Muscle of leg (tissue), 11 donors: ENCODE measurements around the gene PFDN4. TPM values are rescaled to one million over a fixed set of nuclear protein-coding genes. Genes with fewer than 3 reads are reported as not detected.

Experiments used
- DNase-seq: peaks from one replicate; pipeline ENCODE4 v3.0.0; 2013
- H3K27ac ChIP-seq: one replicate; pipeline ENCODE4 v1.5.1; 2013; ENCODE audit warnings: mild to moderate bottlenecking, low read length, control low read depth
- H3K27me3 ChIP-seq: one replicate; pipeline ENCODE4 v1.6.1; 2013; ENCODE audit warnings: low read length; ENCODE audit not compliant: control insufficient read depth, insufficient read depth
- H3K36me3 ChIP-seq: one replicate; pipeline ENCODE4 v1.6.1; 2013; ENCODE audit warnings: low read length; ENCODE audit not compliant: control insufficient read depth, insufficient read depth
- H3K4me1 ChIP-seq: one replicate; pipeline ENCODE4 v1.6.1; 2013; ENCODE audit warnings: low read length; ENCODE audit not compliant: control insufficient read depth, insufficient read depth
- H3K4me3 ChIP-seq: one replicate; pipeline ENCODE4 v1.5.1; 2013; ENCODE audit warnings: low read length, control low read depth
- H3K9me3 ChIP-seq: replicated peaks from 2 replicates; pipeline ENCODE4 v1.6.1; 2013; ENCODE audit warnings: low read depth, low read length; ENCODE audit not compliant: control insufficient read depth
- WGBS: methylation state at CpG from one replicate; pipeline ENCODE4 v1.1.5; 2013; ENCODE audit warnings: missing lambda C conversion rate; ENCODE audit not compliant: insufficient coverage; 5-methylcytosine and 5-hydroxymethylcytosine counted together
- polyA plus RNA-seq, 8 donors: library from polyadenylated mRNA; unstranded; fragments of 120-200 nt; gene quantifications; one replicate each; pipeline versions ENCODE4 v1.2.1 to v1.2.3, GENCODE V29; 2013; ENCODE audit warnings: inconsistent platforms in 1 of 8, low replicate concordance in 1 of 8; ENCODE audit not compliant: insufficient read length in 8 of 8, insufficient read depth in 1 of 8
- total RNA-seq: library from RNA; stranded (reverse); fragments of 120-200 nt; gene quantifications from one replicate; pipeline ENCODE4 v1.2.4, GENCODE V29; 2013

Gene PFDN4
- total and polyA plus RNA-seq, 9 donors: 56.0 to 95.5 (median 60.7) TPM

DNA sequence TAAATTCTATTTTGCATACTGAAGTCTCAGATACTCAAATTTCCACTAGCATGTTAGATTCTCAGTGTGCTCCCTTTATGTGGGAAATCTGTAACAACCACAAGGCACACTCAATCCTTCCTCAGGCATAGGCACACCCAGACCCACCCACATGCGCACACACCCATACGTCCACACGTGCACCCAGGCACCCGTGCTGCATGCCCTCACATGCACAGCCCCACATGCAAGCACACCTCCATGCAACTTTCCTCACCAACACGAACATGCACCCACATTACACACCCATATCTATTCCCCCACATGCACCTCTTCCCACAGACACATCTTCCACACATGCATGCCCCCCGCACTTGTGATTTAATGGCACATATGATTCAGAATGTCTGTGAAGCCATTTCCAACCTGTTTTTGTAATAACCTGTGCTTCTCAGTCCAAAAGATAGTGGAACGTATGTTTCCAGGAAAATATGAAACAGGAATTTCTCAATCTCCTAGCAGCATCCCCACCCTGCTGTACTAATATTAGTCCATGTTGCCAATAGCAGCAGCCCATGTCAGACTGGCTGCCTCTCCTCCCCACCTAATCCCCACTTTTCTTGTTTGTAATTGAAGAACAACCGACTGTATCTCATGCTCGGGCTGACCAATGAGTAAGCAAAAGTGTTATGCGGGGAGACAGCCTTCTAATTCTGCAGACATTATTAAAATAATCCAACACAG lies 22.8 kb upstream of the PFDN4 start:
- no peaks in the 10 kb centered on the region for H3K36me3 ChIP-seq
- no peaks in the 10 kb centered on the region for H3K27me3 ChIP-seq
- no peaks in the 10 kb centered on the region for H3K4me1 ChIP-seq
- no peak for DNase-seq
- H3K9me3 ChIP-seq: no peaks in the 10 kb centered on the region
- H3K27ac ChIP-seq: no peak overlapping the region
- 91% methylated on average over 6 of the region's 10 CpGs for WGBS
- H3K4me3 ChIP-seq: no peak overlapping the region

- peak; percentile 56 for DNase-seq
- 48% methylated on average over 8 of the region's 11 CpGs for WGBS
- Histone ChIP-seq H3K4me3 (no peak overlapping the region), H3K27me3 (no peaks in the 10 kb centered on the region), H3K9me3 (no peaks in the 10 kb centered on the region), H3K36me3 (no peaks in the 10 kb centered on the region), H3K27ac (peak overlapping the region; percentile 35), H3K4me1 (no peaks in the 10 kb centered on the region)
Measured at GRCh38 chr20:54188132-54188849, 19.6 kb upstream of the PFDN4 start.

- H3K4me1 ChIP-seq: peaks cover 2% of the 10 kb centered on the region
- no peaks in the 10 kb centered on the region for H3K9me3 ChIP-seq
- H3K27ac ChIP-seq: no peak overlapping the region
- DNase-seq: no peak
- no peaks in the 10 kb centered on the region for H3K27me3 ChIP-seq
- no CpG with 5 or more reads among the region's 2 CpGs for WGBS
- H3K4me3 ChIP-seq: no peak overlapping the region
- no peaks in the 10 kb centered on the region for H3K36me3 ChIP-seq
Measured at GRCh38 chr20:54189630-54190029, 18.3 kb upstream of the PFDN4 start.

DNA sequence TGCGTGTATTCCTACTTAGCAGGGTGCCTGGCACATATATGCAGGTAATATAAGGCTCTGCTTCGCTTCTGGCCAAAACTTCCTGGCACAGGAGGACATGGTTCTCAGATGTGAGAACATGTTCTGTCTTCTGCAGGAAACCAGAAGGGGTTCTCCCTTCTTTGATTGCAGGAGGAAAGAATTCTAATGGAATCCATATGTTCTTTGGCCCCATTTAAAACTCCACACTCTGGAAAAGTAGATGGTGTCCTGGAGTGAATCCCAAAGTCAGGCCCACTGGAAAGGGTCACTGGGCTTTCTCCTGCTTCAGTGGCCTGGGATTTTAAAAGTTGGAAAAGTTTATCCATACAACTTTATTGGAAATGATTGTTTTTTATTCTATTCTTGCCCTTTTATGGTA lies 17.7 kb upstream of the PFDN4 start:
- no peak overlapping the region for H3K4me3 ChIP-seq
- no peaks in the 10 kb centered on the region for H3K9me3 ChIP-seq
- no peaks in the 10 kb centered on the region for H3K36me3 ChIP-seq
- DNase-seq: peak; percentile 76
- H3K27me3 ChIP-seq: no peaks in the 10 kb centered on the region
- H3K4me1 ChIP-seq: peaks cover 6% of the 10 kb centered on the region
- WGBS: 41% methylated on average over 2 of the region's 2 CpGs
- no peak overlapping the region for H3K27ac ChIP-seq

- 100% methylated on average over 2 of the region's 5 CpGs for WGBS
- Histone ChIP-seq H3K4me1 (peaks cover 10% of the 10 kb centered on the region), H3K4me3 (no peak overlapping the region), H3K27me3 (no peaks in the 10 kb centered on the region), H3K36me3 (no peaks in the 10 kb centered on the region), H3K27ac (no peak overlapping the region), H3K9me3 (no peaks in the 10 kb centered on the region)
- DNase-seq: no peak
Measured at GRCh38 chr20:54193817-54194216, 14.1 kb upstream of the PFDN4 start.

- no peaks in the 10 kb centered on the region for H3K9me3 ChIP-seq
- no peak overlapping the region for H3K4me3 ChIP-seq
- H3K27ac ChIP-seq: peak overlapping the region; percentile 65
- peak; percentile 91 for DNase-seq
- no peaks in the 10 kb centered on the region for H3K27me3 ChIP-seq
- H3K36me3 ChIP-seq: no peaks in the 10 kb centered on the region
- WGBS: 37% methylated on average over 6 of the region's 11 CpGs
- H3K4me1 ChIP-seq: peaks cover 10% of the 10 kb centered on the region
Measured at GRCh38 chr20:54194724-54195438, 13.0 kb upstream of the PFDN4 start.

DNA sequence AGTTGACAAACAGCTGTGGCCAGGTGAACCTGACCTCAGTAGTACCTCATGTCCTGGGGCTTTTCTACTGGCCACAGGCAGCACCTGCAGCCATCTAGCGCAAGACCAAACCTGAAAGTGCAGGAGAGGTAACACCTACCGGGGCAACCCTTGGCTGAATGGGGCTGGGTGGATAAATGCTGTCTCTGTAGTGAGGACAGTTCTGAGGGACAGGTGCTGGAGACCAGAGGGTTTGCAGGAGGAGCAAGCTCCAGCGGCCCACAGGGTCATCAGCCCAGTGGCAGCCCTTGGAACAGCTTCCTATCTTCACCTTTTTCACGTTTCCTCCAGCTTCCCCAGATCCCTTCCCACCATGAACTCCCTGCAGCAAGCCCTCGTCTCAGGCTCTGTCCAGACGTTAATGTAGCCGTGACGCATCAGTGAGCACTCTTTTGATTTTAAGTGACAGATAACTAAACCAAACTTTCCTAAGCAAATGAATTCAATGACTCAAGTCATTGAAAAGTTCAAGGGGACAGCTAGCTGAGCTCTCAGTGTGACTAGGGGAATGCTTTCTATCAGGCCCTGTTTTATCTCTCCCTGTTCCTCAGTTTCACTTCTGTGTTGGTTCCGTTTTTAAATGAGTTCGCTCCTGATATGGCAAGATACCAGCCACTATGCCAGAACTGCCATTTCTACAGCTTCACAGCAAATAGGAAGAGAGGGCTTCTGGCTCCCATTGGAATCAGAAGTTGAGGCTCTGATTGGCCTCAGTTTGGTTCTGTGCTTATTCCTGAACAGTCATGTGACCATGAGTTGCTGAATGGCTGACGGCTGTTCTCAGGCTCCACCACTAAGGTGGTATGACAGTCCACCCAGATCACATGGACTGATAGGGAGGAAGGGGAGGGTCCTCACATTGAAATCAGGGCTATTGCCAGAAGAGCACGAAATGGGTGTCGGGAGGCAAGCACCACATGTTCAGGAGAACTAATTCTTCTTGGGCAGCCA lies 12.1 kb upstream of the PFDN4 start:
- WGBS: 78% methylated on average over 3 of the region's 13 CpGs
- Histone ChIP-seq H3K27me3 (no peaks in the 10 kb centered on the region), H3K9me3 (no peaks in the 10 kb centered on the region), H3K36me3 (no peaks in the 10 kb centered on the region), H3K4me1 (peaks cover 10% of the 10 kb centered on the region), H3K27ac (no peak overlapping the region), H3K4me3 (no peak overlapping the region)
- no peak for DNase-seq

- Histone ChIP-seq H3K9me3 (no peaks in the 10 kb centered on the region), H3K36me3 (no peaks in the 10 kb centered on the region), H3K4me1 (peaks cover 10% of the 10 kb centered on the region), H3K27ac (no peak overlapping the region), H3K27me3 (no peaks in the 10 kb centered on the region), H3K4me3 (no peak overlapping the region)
- WGBS: 68% methylated on average over 3 of the region's 13 CpGs
- DNase-seq: peak; percentile 60
Measured at GRCh38 chr20:54197621-54198604, 10.0 kb upstream of the PFDN4 start.

- H3K27ac ChIP-seq: no peak overlapping the region
- H3K36me3 ChIP-seq: no peaks in the 10 kb centered on the region
- no peaks in the 10 kb centered on the region for H3K27me3 ChIP-seq
- peaks cover 10% of the 10 kb centered on the region for H3K4me1 ChIP-seq
- 89% methylated on average over 5 of the region's 6 CpGs for WGBS
- H3K9me3 ChIP-seq: no peaks in the 10 kb centered on the region
- no peak overlapping the region for H3K4me3 ChIP-seq
- DNase-seq: no peak
Measured at GRCh38 chr20:54199283-54199682, 8.6 kb upstream of the PFDN4 start.
